ENCODE results near the gene TIMELESS. TPM values are rescaled to one million over a fixed set of nuclear protein-coding genes. Genes with fewer than 3 reads are reported as not detected.

TIMELESS gene
- total RNA-seq, 3 donors from 2014 or later: 4.5 to 7.2 (median 6.7) TPM

DNA sequence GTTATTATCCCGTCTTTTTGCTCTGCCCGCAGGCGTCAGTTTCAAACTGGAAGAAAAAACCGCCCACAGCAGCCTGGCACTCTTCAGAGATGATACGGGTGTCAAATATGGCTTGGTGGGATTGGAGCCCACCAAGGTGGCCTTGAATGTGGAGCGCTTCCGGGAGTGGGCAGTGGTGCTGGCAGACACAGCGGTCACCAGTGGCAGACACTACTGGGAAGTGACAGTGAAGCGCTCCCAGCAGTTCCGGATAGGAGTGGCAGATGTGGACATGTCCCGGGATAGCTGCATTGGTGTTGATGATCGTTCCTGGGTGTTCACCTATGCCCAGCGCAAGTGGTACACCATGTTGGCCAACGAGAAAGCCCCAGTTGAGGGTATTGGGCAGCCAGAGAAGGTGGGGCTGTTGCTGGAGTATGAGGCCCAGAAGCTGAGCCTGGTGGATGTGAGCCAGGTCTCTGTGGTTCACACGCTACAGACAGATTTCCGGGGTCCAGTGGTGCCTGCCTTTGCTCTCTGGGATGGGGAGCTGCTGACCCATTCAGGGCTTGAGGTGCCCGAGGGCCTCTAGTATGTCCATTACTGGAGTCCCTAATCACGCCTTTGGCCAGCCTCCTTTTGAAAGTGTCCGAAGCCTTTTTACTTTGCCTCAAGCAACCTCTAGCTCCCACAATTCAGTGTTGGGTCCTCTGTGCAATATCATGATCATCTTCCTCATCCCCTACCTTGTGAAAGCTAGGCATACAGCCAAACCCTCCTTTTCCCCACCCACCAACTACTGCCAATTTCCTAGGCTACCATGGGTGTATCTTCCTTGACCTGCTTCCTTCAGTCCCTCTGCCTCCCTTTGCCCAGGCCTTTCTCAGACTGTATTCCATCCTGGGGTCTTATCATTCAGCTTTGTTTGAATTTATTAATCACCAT, 20.0 kb upstream of the TIMELESS start:
- intact Hi-C loops (cut with DNase I; ENCODE audit: low total_unique reads): loop anchor here (2.0 kb wide), 1 partner anchor 350 kb away; the partner anchor contains the start of gene ZC3H10
- no peaks in the 10 kb centered on the region for H3K27me3 ChIP-seq
- H3K4me3 ChIP-seq: peak overlapping the region; percentile 78 to 84 (median 81)
- H3K9me3 ChIP-seq: no peaks in the 10 kb centered on the region
- peaks cover 0 to 6% of the 10 kb centered on the region in 2 donors for H3K4me1 ChIP-seq
- peak in 1 of 2 donors; percentile 51 for DNase-seq (ENCODE audit: low spot score in 2 of 2)
- peak overlapping the region; percentile 90 to 92 for H3K27ac ChIP-seq
- TF ChIP-seq POLR2A (IDR thresholded peaks at IDR 0.05) (no peak), POLR2AphosphoS5 (IDR thresholded peaks at IDR 0.05) (no peak)
- TF ChIP-seq, protein P1, sequence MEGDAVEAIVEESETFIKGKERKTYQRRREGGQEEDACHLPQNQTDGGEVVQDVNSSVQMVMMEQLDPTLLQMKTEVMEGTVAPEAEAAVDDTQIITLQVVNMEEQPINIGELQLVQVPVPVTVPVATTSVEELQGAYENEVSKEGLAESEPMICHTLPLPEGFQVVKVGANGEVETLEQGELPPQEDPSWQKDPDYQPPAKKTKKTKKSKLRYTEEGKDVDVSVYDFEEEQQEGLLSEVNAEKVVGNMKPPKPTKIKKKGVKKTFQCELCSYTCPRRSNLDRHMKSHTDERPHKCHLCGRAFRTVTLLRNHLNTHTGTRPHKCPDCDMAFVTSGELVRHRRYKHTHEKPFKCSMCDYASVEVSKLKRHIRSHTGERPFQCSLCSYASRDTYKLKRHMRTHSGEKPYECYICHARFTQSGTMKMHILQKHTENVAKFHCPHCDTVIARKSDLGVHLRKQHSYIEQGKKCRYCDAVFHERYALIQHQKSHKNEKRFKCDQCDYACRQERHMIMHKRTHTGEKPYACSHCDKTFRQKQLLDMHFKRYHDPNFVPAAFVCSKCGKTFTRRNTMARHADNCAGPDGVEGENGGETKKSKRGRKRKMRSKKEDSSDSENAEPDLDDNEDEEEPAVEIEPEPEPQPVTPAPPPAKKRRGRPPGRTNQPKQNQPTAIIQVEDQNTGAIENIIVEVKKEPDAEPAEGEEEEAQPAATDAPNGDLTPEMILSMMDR (IDR thresholded peaks at IDR 0.05): no peak
- H3K36me3 ChIP-seq: no peaks in the 10 kb centered on the region

DNA sequence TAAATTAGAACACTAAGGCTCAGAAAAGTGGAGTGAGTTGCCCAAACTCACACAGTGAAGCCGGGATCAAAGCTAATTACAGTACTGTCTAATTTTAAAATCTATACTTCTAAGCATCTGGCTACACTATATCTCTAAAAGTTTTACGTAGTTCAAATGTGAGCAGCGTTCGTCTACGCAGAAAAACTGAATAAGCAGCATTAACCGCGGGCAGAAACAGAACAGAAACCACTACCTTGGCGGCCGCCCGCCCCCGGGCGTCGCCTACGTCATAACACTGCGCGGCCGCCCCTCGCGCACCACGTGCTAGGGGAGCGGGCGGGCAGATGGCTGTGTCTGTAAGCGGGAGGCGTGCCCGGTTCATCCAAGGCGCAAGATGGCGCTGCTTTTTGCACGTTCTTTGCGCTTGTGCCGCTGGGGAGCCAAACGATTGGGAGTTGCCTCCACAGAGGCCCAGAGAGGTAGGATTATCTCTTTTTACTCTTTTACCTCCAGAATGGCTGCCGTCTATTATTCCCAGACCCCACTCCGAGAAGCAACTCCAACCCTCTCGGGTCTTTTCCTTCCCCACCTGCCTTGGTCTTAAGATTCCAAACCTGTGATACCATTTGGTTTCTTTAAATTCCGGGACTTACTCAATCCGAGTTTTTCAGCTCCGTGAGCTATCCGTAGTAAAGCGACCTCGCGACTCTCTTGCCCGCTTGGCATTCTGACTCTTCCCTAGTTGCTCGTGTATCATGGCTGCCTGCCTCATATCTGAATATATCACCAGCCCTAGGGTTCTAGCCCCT, 19.2 kb upstream of the TIMELESS start, which contains the start of gene SPRYD4:
SPRYD4 (plus strand) TSS at position 363 of the 791 bp plus-strand sequence; CDS start at position 377, 14 bp downstream.
- TF ChIP-seq, protein P1 (IDR thresholded peaks at IDR 0.05): peak in 2 of 3 donors; percentile 11 to 15
- TF ChIP-seq POLR2AphosphoS5 (IDR thresholded peaks at IDR 0.05) (peak; percentile 97 to 98 (median 98)), POLR2A (IDR thresholded peaks at IDR 0.05) (peak; percentile 96)
- intact Hi-C loops (cut with DNase I; ENCODE audit: low total_unique reads): loop anchor here (2.0 kb wide), 1 partner anchor 350 kb away; the partner anchor contains the start of gene ZC3H10
- H3K4me3 ChIP-seq: peak within 1 kb of the TSS; percentile 78 to 84 (median 81)
- H3K27ac ChIP-seq: peak within 1 kb of the TSS; percentile 90 to 92
- no peaks in the 10 kb centered on the region for H3K27me3 ChIP-seq
- H3K36me3 ChIP-seq: no peaks in the 10 kb centered on the region
- peak; percentile 92 to 93 for DNase-seq (ENCODE audit: low spot score in 2 of 2)
- H3K9me3 ChIP-seq: no peaks in the 10 kb centered on the region
- peaks cover 0 to 6% of the 10 kb centered on the region in 2 donors for H3K4me1 ChIP-seq

DNA sequence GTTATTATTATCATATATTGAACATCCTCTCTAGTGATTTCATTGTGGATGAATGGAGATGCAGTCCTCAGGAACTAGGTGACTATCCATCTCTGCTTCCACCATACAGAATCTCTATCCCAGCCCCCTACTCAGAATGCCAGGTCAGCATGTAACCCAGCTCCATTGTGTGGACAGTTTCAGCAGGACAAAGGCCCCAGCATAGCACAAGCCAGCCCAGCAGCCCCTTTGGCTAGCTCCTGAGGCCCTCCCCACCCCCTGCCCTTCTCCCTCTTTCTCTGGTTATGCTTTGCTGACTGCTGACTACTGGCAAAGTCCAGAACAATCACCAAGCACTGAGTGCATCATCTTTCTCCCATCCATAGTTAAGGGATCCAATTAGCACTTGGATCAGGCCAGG, 13.3 kb upstream of the TIMELESS start:
- Histone ChIP-seq H3K27me3 (no peaks in the 10 kb centered on the region), H3K27ac (no peak overlapping the region), H3K4me1 (no peaks in the 10 kb centered on the region), H3K36me3 (no peaks in the 10 kb centered on the region), H3K9me3 (no peaks in the 10 kb centered on the region), H3K4me3 (no peak overlapping the region)
- intact Hi-C loops (cut with DNase I; ENCODE audit: low total_unique reads): no loop called here
- TF ChIP-seq POLR2AphosphoS5 (IDR thresholded peaks at IDR 0.05) (no peak), POLR2A (IDR thresholded peaks at IDR 0.05) (no peak)
- TF ChIP-seq, protein P1 (IDR thresholded peaks at IDR 0.05): no peak
- DNase-seq (ENCODE audit: low spot score in 2 of 2): no peak

DNA sequence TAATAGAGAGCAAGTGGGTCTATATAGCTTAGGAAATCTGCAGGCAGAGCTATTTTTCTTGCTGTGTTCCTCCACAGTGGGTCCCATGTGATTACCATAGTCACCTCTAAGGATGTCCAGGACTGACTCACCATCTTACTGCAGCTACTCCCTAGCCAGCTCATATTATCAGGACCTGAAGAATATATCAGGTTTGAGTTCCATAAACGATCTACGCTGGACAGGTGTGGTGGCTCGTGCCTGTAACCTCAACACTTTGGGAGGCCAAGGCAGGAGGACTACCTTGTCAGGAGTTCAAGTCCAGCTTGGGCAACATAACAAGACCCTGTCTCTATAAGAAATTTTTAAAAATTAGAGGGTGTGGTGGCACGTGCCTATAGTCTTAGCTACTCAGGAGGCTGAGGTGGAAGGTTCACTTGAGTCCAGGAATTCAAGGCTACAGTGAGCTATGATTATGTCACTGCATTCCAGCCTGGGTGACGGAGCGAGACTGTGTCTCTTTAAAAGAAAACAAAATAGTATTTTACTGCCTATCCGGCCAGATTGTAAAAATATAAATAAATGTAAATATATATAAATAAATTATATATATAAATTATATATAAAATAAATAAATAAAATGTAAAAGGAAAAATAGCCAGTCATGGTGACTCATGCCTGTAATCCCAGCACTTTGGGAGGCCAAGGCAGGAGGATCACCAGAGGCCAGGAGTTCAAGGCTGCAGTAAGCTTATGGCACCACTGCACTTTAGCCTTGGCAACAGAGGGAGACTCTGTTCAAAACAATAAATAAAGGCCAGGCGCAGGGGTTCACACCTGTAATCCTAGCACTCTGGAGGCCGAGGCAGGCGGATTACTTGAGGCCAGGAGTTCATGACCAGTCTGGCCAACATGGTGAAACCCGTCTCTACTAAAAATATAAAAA, 12.3 kb upstream of the TIMELESS start:
- H3K36me3 ChIP-seq: no peaks in the 10 kb centered on the region
- intact Hi-C loops (cut with DNase I; ENCODE audit: low total_unique reads): no loop called here
- H3K9me3 ChIP-seq: no peaks in the 10 kb centered on the region
- DNase-seq (ENCODE audit: low spot score in 2 of 2): no peak
- no peaks in the 10 kb centered on the region for H3K27me3 ChIP-seq
- H3K4me3 ChIP-seq: no peak overlapping the region
- TF ChIP-seq, protein P1 (IDR thresholded peaks at IDR 0.05): no peak
- TF ChIP-seq POLR2A (IDR thresholded peaks at IDR 0.05) (no peak), POLR2AphosphoS5 (IDR thresholded peaks at IDR 0.05) (no peak)
- no peaks in the 10 kb centered on the region for H3K4me1 ChIP-seq
- H3K27ac ChIP-seq: no peak overlapping the region
